WTC11 (cell line): Measurements from ENCODE around the gene ECE1.

Experiments used
- ATF3 ChIP-seq: sonication (generic); formaldehyde crosslinking; conservative IDR thresholded peaks from 2 replicates; pipeline ENCODE4 v1.8.1; 2022; ENCODE audit warnings: mild to moderate bottlenecking, missing genetic modification reagents
- CBFB ChIP-seq: sonication (generic); formaldehyde crosslinking; IDR thresholded peaks from 2 replicates; pipeline ENCODE4 v1.8.1; 2022; ENCODE audit warnings: mild to moderate bottlenecking, low read depth, missing genetic modification reagents
- CTCF ChIP-seq: fragments of 200-600 bp; IDR thresholded peaks from 2 replicates; pipeline ENCODE4 v1.8.0; 2022; ENCODE audit warnings: antibody characterized with exemption
- FOXP1 ChIP-seq: sonication (generic); formaldehyde crosslinking; IDR thresholded peaks from 2 replicates; pipeline ENCODE4 v1.8.0; 2022; ENCODE audit warnings: missing genetic modification reagents, mild to moderate bottlenecking, moderate library complexity, borderline replicate concordance
- KAT7 ChIP-seq: sonication (generic); formaldehyde crosslinking; IDR thresholded peaks from 2 replicates; pipeline ENCODE4 v1.8.1; 2023; ENCODE audit warnings: missing genetic modification reagents, mild to moderate bottlenecking, borderline replicate concordance
- MAX ChIP-seq: sonication (generic); formaldehyde crosslinking; IDR thresholded peaks from 2 replicates; pipeline ENCODE4 v1.8.0; 2022; ENCODE audit warnings: mild to moderate bottlenecking, missing genetic modification reagents
- MYBL2 ChIP-seq: sonication (generic); formaldehyde crosslinking; IDR thresholded peaks from 2 replicates; pipeline ENCODE4 v1.8.1; 2023; ENCODE audit warnings: mild to moderate bottlenecking, moderate library complexity, missing genetic modification reagents
- NR2C2 ChIP-seq: sonication (generic); formaldehyde crosslinking; IDR thresholded peaks from 2 replicates; pipeline ENCODE4 v1.8.0; 2022; ENCODE audit warnings: mild to moderate bottlenecking, missing genetic modification reagents
- PREB ChIP-seq: sonication (generic); formaldehyde crosslinking; IDR thresholded peaks from 2 replicates; pipeline ENCODE4 v1.8.1; 2022; ENCODE audit warnings: mild to moderate bottlenecking, missing genetic modification reagents, moderate library complexity, borderline replicate concordance
- TEAD1 ChIP-seq: sonication (generic); formaldehyde crosslinking; IDR thresholded peaks from 2 replicates; pipeline ENCODE4 v1.8.0; 2022; ENCODE audit warnings: mild to moderate bottlenecking, missing genetic modification reagents
- TEAD4 ChIP-seq: sonication (generic); formaldehyde crosslinking; IDR thresholded peaks from 2 replicates; pipeline ENCODE4 v1.8.0; 2022; ENCODE audit warnings: mild to moderate bottlenecking, missing genetic modification reagents
- USF1 ChIP-seq: sonication (generic); formaldehyde crosslinking; IDR thresholded peaks from 2 replicates; pipeline ENCODE4 v1.8.0; 2022; ENCODE audit warnings: mild to moderate bottlenecking, missing genetic modification reagents
- ZNF232 ChIP-seq: sonication (generic); formaldehyde crosslinking; IDR thresholded peaks from 2 replicates; pipeline ENCODE4 v1.8.0; 2022; ENCODE audit warnings: mild to moderate bottlenecking, missing genetic modification reagents

- TF ChIP-seq MYBL2 (CRISPR knock-in tag) = no peak
- TF ChIP-seq TEAD1 (CRISPR knock-in tag) = no peak
- TF ChIP-seq FOXP1 (CRISPR knock-in tag) = no peak
- TF ChIP-seq CTCF = no peak
- TF ChIP-seq NR2C2 (CRISPR knock-in tag) = no peak
- TF ChIP-seq ATF3 (CRISPR knock-in tag) = no peak
- no peak for TF ChIP-seq USF1 (CRISPR knock-in tag)
- TF ChIP-seq MAX (CRISPR knock-in tag) = no peak
- no peak for TF ChIP-seq ZNF232 (CRISPR knock-in tag)
- TF ChIP-seq KAT7 (CRISPR knock-in tag) = no peak
- no peak for TF ChIP-seq PREB
- no peak for TF ChIP-seq TEAD4 (CRISPR knock-in tag)
- TF ChIP-seq CBFB (CRISPR knock-in tag) = no peak
Observed at GRCh38 chr1:21212126-21212525, 78.1 kb downstream of the ECE1 start.
